IMR-90 (cell line): ENCODE results near the gene MICAL1. TPM values are rescaled to one million over a fixed set of nuclear protein-coding genes. Genes with fewer than 3 reads are reported as not detected.

Experiments
- ATAC-seq: fragments of 200-7000 bp; cut with Tn5 transposase; 2 replicates; pipeline ENCODE4 v1.9.1; 2020; ENCODE audit warnings: low read depth, mild to moderate bottlenecking, moderate library complexity
- BruUV-seq: library from RNA; stranded (reverse); fragments of 400-500 nt; replicated peaks from 2 replicates; lab custom pipeline; 2021; lab: Mats Ljungman, UMichigan
- CTCF ChIA-PET: fragments of 300-600 bp; formaldehyde crosslinking; extraction: SDS; loops from one replicate; lab custom pipeline; 2021; ENCODE audit warnings: antibody characterized with exemption; lab: Yijun Ruan, JAX
- POLR2A ChIA-PET: fragments of 300-600 bp; sonication (Branson Sonifier 250); formaldehyde crosslinking; loops from one replicate; lab custom pipeline; 2022; ENCODE audit warnings: antibody characterized with exemption; ENCODE audit not compliant: unreplicated experiment; lab: Charles Lee
- DNase-seq: peaks from one replicate; pipeline ENCODE4 v3.0.0; 2013
- H2AFZ ChIP-seq: replicated peaks from 2 replicates; pipeline ENCODE3; 2013; ENCODE audit warnings: low read length, mild to moderate bottlenecking; ENCODE audit not compliant: poor library complexity
- H2AK5ac ChIP-seq: 2 replicates; pipeline ENCODE4 v1.6.1; 2013; ENCODE audit warnings: low read depth, low read length, inconsistent platforms
- H2AK9ac ChIP-seq: replicated peaks from 2 replicates; pipeline ENCODE3; 2013; ENCODE audit warnings: mild to moderate bottlenecking, low read depth, low read length, moderate library complexity; ENCODE audit not compliant: poor library complexity
- H2BK120ac ChIP-seq: 2 replicates; pipeline ENCODE4 v1.6.1; 2013; ENCODE audit warnings: low read depth, low read length, inconsistent platforms
- H2BK15ac ChIP-seq: 3 replicates; pipeline ENCODE4 v1.6.1; 2013; ENCODE audit warnings: low read depth, low read length, inconsistent platforms
- H2BK20ac ChIP-seq: 2 replicates; pipeline ENCODE4 v1.6.1; 2013; ENCODE audit warnings: low read depth, mild to moderate bottlenecking, inconsistent platforms, low read length, moderate library complexity
- H2BK5ac ChIP-seq: 2 replicates; pipeline ENCODE4 v1.6.1; 2013; ENCODE audit warnings: mild to moderate bottlenecking, low read depth, low read length, inconsistent platforms; ENCODE audit not compliant: poor library complexity, severe bottlenecking
- H3K14ac ChIP-seq: replicated peaks from 2 replicates; pipeline ENCODE4 v1.6.1; 2013; ENCODE audit warnings: low read depth, low read length, inconsistent platforms
- H3K18ac ChIP-seq: 2 replicates; pipeline ENCODE4 v1.6.1; 2013; ENCODE audit warnings: low read depth, low read length, control low read depth
- H3K23ac ChIP-seq: 2 replicates; pipeline ENCODE4 v1.6.1; 2013; ENCODE audit warnings: low read depth, low read length, inconsistent platforms
- H3K27ac ChIP-seq: 2 replicates; pipeline ENCODE4 v1.5.1; 2013; ENCODE audit warnings: mild to moderate bottlenecking, control low read depth, low read length; ENCODE audit not compliant: insufficient read depth
- H3K27me3 ChIP-seq: 2 replicates; pipeline ENCODE4 v1.6.1; 2013; ENCODE audit warnings: low read length; ENCODE audit not compliant: control insufficient read depth, insufficient read depth
- H3K36me3 ChIP-seq: 2 replicates; pipeline ENCODE4 v1.6.1; 2013; ENCODE audit warnings: low read length, mixed read lengths; ENCODE audit not compliant: control insufficient read depth, insufficient read depth
- H3K4ac ChIP-seq: 2 replicates; pipeline ENCODE4 v1.6.1; 2013; ENCODE audit warnings: low read depth, low read length, inconsistent platforms
- H3K4me1 ChIP-seq: 2 replicates; pipeline ENCODE4 v1.6.1; 2013; ENCODE audit warnings: low read length, mixed read lengths; ENCODE audit not compliant: control insufficient read depth, insufficient read depth
- H3K4me2 ChIP-seq: 2 replicates; pipeline ENCODE4 v1.6.1; 2013; ENCODE audit warnings: low read depth, mild to moderate bottlenecking, control low read depth, low read length, moderate library complexity
- H3K4me3 ChIP-seq: 2 replicates; pipeline ENCODE4 v1.5.1; 2013; ENCODE audit warnings: low read depth, mild to moderate bottlenecking, control low read depth, low read length, moderate library complexity; ENCODE audit not compliant: insufficient read depth
- H3K56ac ChIP-seq: 2 replicates; pipeline ENCODE4 v1.6.1; 2013; ENCODE audit warnings: low read length, inconsistent platforms; ENCODE audit not compliant: insufficient read depth; ENCODE audit errors: extremely low read depth
- H3K79me1 ChIP-seq, 2 experiments: 2 replicates each; pipeline ENCODE4 v1.6.1; 2013; ENCODE audit warnings: low read length in 2 of 2, inconsistent platforms in 1 of 2, low read depth in 1 of 2
- H3K9ac ChIP-seq: 2 replicates; pipeline ENCODE4 v1.6.1; 2013; ENCODE audit warnings: low read depth, low read length, control low read depth
- H3K9me1 ChIP-seq: 2 replicates; pipeline ENCODE4 v1.6.1; 2013; ENCODE audit warnings: low read length, inconsistent platforms; ENCODE audit not compliant: insufficient read depth
- H3K9me3 ChIP-seq: 2 replicates; pipeline ENCODE4 v1.6.1; 2013; ENCODE audit warnings: low read length; ENCODE audit not compliant: control insufficient read depth, insufficient read depth
- H4K20me1 ChIP-seq: 2 replicates; pipeline ENCODE4 v1.6.1; 2013; ENCODE audit warnings: low read length, inconsistent platforms; ENCODE audit not compliant: insufficient read depth
- H4K5ac ChIP-seq: 2 replicates; pipeline ENCODE4 v1.6.1; 2013; ENCODE audit warnings: mild to moderate bottlenecking, low read depth, low read length, control low read depth
- H4K8ac ChIP-seq, 2 experiments: 2 replicates each; pipeline ENCODE4 v1.6.1; 2013; ENCODE audit warnings: low read depth in 2 of 2, low read length in 2 of 2, control low read depth in 1 of 2, inconsistent platforms in 1 of 2
- H4K91ac ChIP-seq: 2 replicates; pipeline ENCODE4 v1.6.1; 2013; ENCODE audit warnings: low read depth, low read length, inconsistent platforms; ENCODE audit not compliant: insufficient read depth
- BHLHE40 ChIP-seq: fragments of 150-350 bp; IDR thresholded peaks from 2 replicates; pipeline ENCODE4 v1.6.1; 2016; ENCODE audit warnings: mild to moderate bottlenecking, low read depth, low read length
- CEBPB ChIP-seq: IDR thresholded peaks from 2 replicates; pipeline ENCODE4 v1.6.1; 2012; ENCODE audit warnings: low read depth, low read length, improper control_type of control experiment
- FOS ChIP-seq: fragments of 150-350 bp; IDR thresholded peaks from 2 replicates; pipeline ENCODE4 v1.6.1; 2016; ENCODE audit warnings: low read depth, low read length
- MAFK ChIP-seq: IDR thresholded peaks from 2 replicates; pipeline ENCODE4 v1.6.1; 2012; ENCODE audit warnings: low read depth, low read length, improper control_type of control experiment
- MAZ ChIP-seq: IDR thresholded peaks from 2 replicates; pipeline ENCODE4 v1.6.1; 2012; ENCODE audit warnings: low read depth, mild to moderate bottlenecking, low read length, improper control_type of control experiment, moderate library complexity, borderline replicate concordance
- MXI1 ChIP-seq: IDR thresholded peaks from 2 replicates; pipeline ENCODE4 v1.6.1; 2012; ENCODE audit warnings: low read depth, mild to moderate bottlenecking, low read length, moderate library complexity, borderline replicate concordance
- NFE2L2 ChIP-seq: fragments of 150-350 bp; IDR thresholded peaks from 2 replicates; pipeline ENCODE4 v1.6.1; 2016; ENCODE audit warnings: low read depth, mild to moderate bottlenecking, low read length
- POLR2A ChIP-seq: IDR thresholded peaks from 2 replicates; pipeline ENCODE4 v1.6.1; 2012; ENCODE audit warnings: mild to moderate bottlenecking, low read depth, low read length
- RAD21 ChIP-seq: IDR thresholded peaks from 2 replicates; pipeline ENCODE4 v1.6.1; 2012; ENCODE audit warnings: low read length, improper control_type of control experiment
- RFX5 ChIP-seq: IDR thresholded peaks from 2 replicates; pipeline ENCODE4 v1.8.0; 2012; ENCODE audit warnings: low read depth, mild to moderate bottlenecking, low read length, moderate library complexity
- WGBS, 2 experiments: methylation state at CpG; one replicate each; pipeline versions ENCODE4 v1.1.5 to v1.1.7; 2013; ENCODE audit warnings: missing lambda C conversion rate in 2 of 2; ENCODE audit not compliant: insufficient read length in 1 of 2; ENCODE audit errors: extremely low coverage in 2 of 2; 5-methylcytosine and 5-hydroxymethylcytosine counted together
- dilution Hi-C: fragments of 300-500 bp; cut with HindIII; formaldehyde crosslinking; loops from one replicate; pipeline ENCODE4 v1.14.3; 2018; ENCODE audit warnings: low sequenced_read_pairs; ENCODE audit not compliant: unreplicated experiment
- in situ Hi-C: fragments of 300-500 bp; cut with MboI; formaldehyde crosslinking; loops from 3 replicates; pipeline ENCODE4 v1.14.3; 2019; ENCODE audit warnings: low sequenced_read_pairs, inconsistent platforms, mixed read lengths
- intact Hi-C: fragments of 100-400 bp; cut with micrococcal nuclease; formaldehyde crosslinking; loops from 2 replicates; pipeline ENCODE4 v1.10.0; 2022
- polyA plus RNA-seq, 3 experiments: library from polyadenylated mRNA; depleted of rRNA; stranded (reverse); fragments of >200 nt; gene quantifications; 2 replicates each; pipeline ENCODE4 v1.2.3, GENCODE V29; 2012; ENCODE audit warnings: low replicate concordance in 1 of 3
- total RNA-seq: library from RNA; depleted of rRNA; stranded (reverse); fragments of >200 nt; gene quantifications from 2 replicates; pipeline ENCODE4 v1.2.3, GENCODE V29; 2012
- TF ChIP-seq, protein P1 (sequence below): fragments of 150-350 bp; IDR thresholded peaks from 2 replicates; pipeline ENCODE4 v1.6.1; 2016; ENCODE audit warnings: low read depth, mild to moderate bottlenecking, low read length, moderate library complexity, borderline replicate concordance
- TF ChIP-seq, protein P2 (sequence below): fragments of 150-350 bp; IDR thresholded peaks from 2 replicates; pipeline ENCODE4 v1.6.1; 2017; ENCODE audit warnings: mild to moderate bottlenecking, antibody characterized with exemption, low read length, low read depth

Gene MICAL1
- total and polyA plus RNA-seq, 2 of the 4 experiments (the other 2 are of a cell fraction), result 30.5 to 57.1 TPM

DNA sequence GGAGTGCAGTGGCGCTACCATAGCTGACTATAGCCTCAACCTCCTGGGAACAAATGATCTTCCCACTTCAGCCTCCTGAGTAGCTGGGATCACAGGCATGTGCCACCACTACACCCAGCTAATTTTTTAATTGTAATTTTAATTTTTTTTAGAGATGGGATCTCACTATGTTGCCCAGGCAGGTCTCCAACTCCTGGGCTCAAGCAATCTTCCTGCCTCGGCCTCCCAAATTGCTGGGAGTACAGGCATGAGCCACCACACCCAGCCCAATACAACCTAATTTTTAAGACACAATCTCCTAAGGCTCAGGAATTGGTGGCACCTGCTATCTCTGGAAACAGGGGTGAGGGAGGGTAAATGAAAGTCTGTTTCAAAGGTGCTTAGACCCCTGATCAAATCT lies 21.6 kb upstream of the MICAL1 start:
- no peak overlapping the region for H2AFZ ChIP-seq
- no peak for DNase-seq
- ChIA-PET POLR2A (no interaction called here), CTCF (no interaction called here)
- no peak overlapping the region for H3K27ac ChIP-seq
- BruUV-seq, result no TSS peak
- in situ Hi-C loops, result no loop called here
- peaks cover 13% of the 10 kb centered on the region for H3K9me1 ChIP-seq
- H3K9me3 ChIP-seq, result no peaks in the 10 kb centered on the region
- H3K4me1 ChIP-seq, result peaks cover 7% of the 10 kb centered on the region
- H2BK15ac ChIP-seq, result no peak overlapping the region
- H3K23ac ChIP-seq, result no peak overlapping the region
- H2AK5ac ChIP-seq, result no peak overlapping the region
- no peak overlapping the region for H2BK120ac ChIP-seq
- H3K4ac ChIP-seq, result no peak overlapping the region
- no peak overlapping the region for H3K4me3 ChIP-seq
- no peak overlapping the region for H2BK5ac ChIP-seq
- no peak overlapping the region for H3K9ac ChIP-seq
- H4K91ac ChIP-seq, result no peak overlapping the region
- peaks cover 36% of the 10 kb centered on the region for H3K36me3 ChIP-seq
- WGBS, 2 experiments, result no CpG with 5 or more reads among the region's 2 CpGs
- TF ChIP-seq MAFK, result no peak
- no peak for TF ChIP-seq NFE2L2
- TF ChIP-seq RFX5, result no peak
- no peak for TF ChIP-seq BHLHE40
- TF ChIP-seq MAZ, result no peak
- TF ChIP-seq, protein P1, sequence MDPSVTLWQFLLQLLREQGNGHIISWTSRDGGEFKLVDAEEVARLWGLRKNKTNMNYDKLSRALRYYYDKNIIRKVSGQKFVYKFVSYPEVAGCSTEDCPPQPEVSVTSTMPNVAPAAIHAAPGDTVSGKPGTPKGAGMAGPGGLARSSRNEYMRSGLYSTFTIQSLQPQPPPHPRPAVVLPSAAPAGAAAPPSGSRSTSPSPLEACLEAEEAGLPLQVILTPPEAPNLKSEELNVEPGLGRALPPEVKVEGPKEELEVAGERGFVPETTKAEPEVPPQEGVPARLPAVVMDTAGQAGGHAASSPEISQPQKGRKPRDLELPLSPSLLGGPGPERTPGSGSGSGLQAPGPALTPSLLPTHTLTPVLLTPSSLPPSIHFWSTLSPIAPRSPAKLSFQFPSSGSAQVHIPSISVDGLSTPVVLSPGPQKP, result no peak
- no peak for TF ChIP-seq MXI1
- no peak for TF ChIP-seq CEBPB
- no peak for TF ChIP-seq POLR2A
- TF ChIP-seq, protein P2, sequence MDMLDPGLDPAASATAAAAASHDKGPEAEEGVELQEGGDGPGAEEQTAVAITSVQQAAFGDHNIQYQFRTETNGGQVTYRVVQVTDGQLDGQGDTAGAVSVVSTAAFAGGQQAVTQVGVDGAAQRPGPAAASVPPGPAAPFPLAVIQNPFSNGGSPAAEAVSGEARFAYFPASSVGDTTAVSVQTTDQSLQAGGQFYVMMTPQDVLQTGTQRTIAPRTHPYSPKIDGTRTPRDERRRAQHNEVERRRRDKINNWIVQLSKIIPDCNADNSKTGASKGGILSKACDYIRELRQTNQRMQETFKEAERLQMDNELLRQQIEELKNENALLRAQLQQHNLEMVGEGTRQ, result no peak
- no peak for TF ChIP-seq FOS
- no peak for TF ChIP-seq RAD21
- H3K56ac ChIP-seq, result no peak overlapping the region
- H2AK9ac ChIP-seq, result no peak overlapping the region
- H4K8ac ChIP-seq, result no peak overlapping the region
- no peak overlapping the region for H3K4me2 ChIP-seq
- dilution Hi-C loops, result no loop called here
- H4K5ac ChIP-seq, result no peak overlapping the region
- peaks cover 56 to 57% of the 10 kb centered on the region in 2 experiments for H3K79me1 ChIP-seq
- no peak overlapping the region for H3K18ac ChIP-seq
- peaks cover 7% of the 10 kb centered on the region; the same call in 1 of the 2 replicates for H4K20me1 ChIP-seq
- no peak for ATAC-seq
- intact Hi-C loops, result no loop called here
- H2BK20ac ChIP-seq, result no peak overlapping the region
- H3K14ac ChIP-seq, result no peak overlapping the region
- H3K27me3 ChIP-seq, result no peaks in the 10 kb centered on the region
